Left lung (tissue), 10 donors: ENCODE results near the gene NUP188. TPM values are rescaled to one million over a fixed set of nuclear protein-coding genes. Genes with fewer than 3 reads are reported as not detected.

Experiments used
- ATAC-seq: fragments of 200-7000 bp; cut with Tn5 transposase; one replicate; pipeline ENCODE4 v1.9.1; 2020; ENCODE audit warnings: moderate library complexity
- DNase-seq, 4 donors: peaks; one replicate each; pipeline ENCODE4 v3.0.0-alpha.2; 2013 to 2020
- H3K27ac ChIP-seq, 2 donors: fragments of 200-600 bp; sonication (generic) in 1 of 2; one replicate each; pipeline versions ENCODE4 v1.5.0 to v1.8.0; 2020 to 2021
- H3K27me3 ChIP-seq, 2 donors: fragments of 200-600 bp; sonication (generic) in 1 of 2; one replicate each; pipeline versions ENCODE4 v1.5.0 to v1.8.0; 2020 to 2021
- H3K36me3 ChIP-seq, 2 donors: fragments of 200-600 bp; sonication (generic) in 1 of 2; one replicate each; pipeline versions ENCODE4 v1.5.0 to v1.8.0; 2020 to 2021
- H3K4me1 ChIP-seq, 2 donors: fragments of 200-600 bp; one replicate each; pipeline ENCODE4 v1.8.0; 2021
- H3K4me3 ChIP-seq, 2 donors: fragments of 200-600 bp; sonication (generic) in 1 of 2; one replicate each; pipeline versions ENCODE4 v1.5.0 to v1.8.0; 2020 to 2021; ENCODE audit warnings: mild to moderate bottlenecking in 1 of 2
- H3K9me3 ChIP-seq, 2 donors: fragments of 200-600 bp; sonication (generic) in 1 of 2; one replicate each; pipeline versions ENCODE4 v1.5.0 to v1.8.0; 2020 to 2021
- intact Hi-C, 2 donors: fragments of 100-400 bp; cut with DNase I; formaldehyde crosslinking; loops; one replicate each; pipeline versions ENCODE4 v1.11.2 to v1.14.2; 2022
- polyA plus RNA-seq, 6 donors: library from polyadenylated mRNA; unstranded; fragments of 120-200 nt; gene quantifications; one replicate each; pipeline ENCODE4 v1.2.1, GENCODE V29; 2013; ENCODE audit not compliant: insufficient read length in 6 of 6
- total RNA-seq, 2 donors: library from RNA; stranded (reverse); fragmentation: NEBNext Ultra II Directional; extraction: Animal tissue kit (Norgen Biotek cat#: 25700); gene quantifications; one replicate each; pipeline ENCODE4 v1.2.1, GENCODE V29; 2021
- TF ChIP-seq, protein P1 (sequence below), 2 donors: fragments of 200-600 bp; sonication (generic) in 1 of 2; IDR thresholded peaks; one replicate each; pipeline versions ENCODE4 v1.5.0 to v1.8.0; 2021; ENCODE audit warnings: antibody characterized with exemption in 2 of 2
- donor health status: DM: no; HTN: yes; CAD: no.
- donor health status: DM: no; HTN: no; CAD: no.

Gene NUP188
- total and polyA plus RNA-seq, 8 donors: 42.6 to 67.6 (median 58.9) TPM

DNA sequence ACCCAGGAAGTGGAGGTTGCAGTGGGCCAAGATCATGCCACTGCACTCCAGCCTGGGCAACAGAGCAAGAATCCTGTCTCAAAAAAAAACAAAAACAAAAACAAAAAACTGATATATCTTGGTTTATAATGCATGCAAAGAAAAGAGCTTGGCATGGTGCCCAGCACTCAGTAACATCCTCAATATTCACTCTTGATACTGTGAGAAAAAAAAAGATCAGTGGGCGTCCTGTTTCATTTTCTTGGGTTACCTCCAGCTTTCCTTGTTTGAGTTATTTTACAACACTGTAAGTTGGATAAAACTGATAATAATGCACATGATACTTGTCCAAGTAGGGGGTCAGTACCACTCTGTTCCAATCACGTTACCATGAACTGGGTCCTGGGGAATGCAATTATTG, 18.9 kb upstream of the NUP188 start:
- TF ChIP-seq, protein P1, sequence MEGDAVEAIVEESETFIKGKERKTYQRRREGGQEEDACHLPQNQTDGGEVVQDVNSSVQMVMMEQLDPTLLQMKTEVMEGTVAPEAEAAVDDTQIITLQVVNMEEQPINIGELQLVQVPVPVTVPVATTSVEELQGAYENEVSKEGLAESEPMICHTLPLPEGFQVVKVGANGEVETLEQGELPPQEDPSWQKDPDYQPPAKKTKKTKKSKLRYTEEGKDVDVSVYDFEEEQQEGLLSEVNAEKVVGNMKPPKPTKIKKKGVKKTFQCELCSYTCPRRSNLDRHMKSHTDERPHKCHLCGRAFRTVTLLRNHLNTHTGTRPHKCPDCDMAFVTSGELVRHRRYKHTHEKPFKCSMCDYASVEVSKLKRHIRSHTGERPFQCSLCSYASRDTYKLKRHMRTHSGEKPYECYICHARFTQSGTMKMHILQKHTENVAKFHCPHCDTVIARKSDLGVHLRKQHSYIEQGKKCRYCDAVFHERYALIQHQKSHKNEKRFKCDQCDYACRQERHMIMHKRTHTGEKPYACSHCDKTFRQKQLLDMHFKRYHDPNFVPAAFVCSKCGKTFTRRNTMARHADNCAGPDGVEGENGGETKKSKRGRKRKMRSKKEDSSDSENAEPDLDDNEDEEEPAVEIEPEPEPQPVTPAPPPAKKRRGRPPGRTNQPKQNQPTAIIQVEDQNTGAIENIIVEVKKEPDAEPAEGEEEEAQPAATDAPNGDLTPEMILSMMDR (IDR thresholded peaks at IDR 0.05): no peak
- no peaks in the 10 kb centered on the region for H3K27me3 ChIP-seq
- no peak for ATAC-seq
- DNase-seq: no peak
- H3K4me3 ChIP-seq: no peak overlapping the region
- peaks cover 0 to 7% of the 10 kb centered on the region in 2 donors for H3K4me1 ChIP-seq
- intact Hi-C loops: loop anchor here in 1 of 2 donors (5.0 kb wide), 1 partner anchor 61 kb away; no protein-coding TSS in a partner anchor
- peaks cover 0 to under 1% of the 10 kb centered on the region in 2 donors for H3K36me3 ChIP-seq
- no peaks in the 10 kb centered on the region for H3K9me3 ChIP-seq
- H3K27ac ChIP-seq: no peak overlapping the region

DNA sequence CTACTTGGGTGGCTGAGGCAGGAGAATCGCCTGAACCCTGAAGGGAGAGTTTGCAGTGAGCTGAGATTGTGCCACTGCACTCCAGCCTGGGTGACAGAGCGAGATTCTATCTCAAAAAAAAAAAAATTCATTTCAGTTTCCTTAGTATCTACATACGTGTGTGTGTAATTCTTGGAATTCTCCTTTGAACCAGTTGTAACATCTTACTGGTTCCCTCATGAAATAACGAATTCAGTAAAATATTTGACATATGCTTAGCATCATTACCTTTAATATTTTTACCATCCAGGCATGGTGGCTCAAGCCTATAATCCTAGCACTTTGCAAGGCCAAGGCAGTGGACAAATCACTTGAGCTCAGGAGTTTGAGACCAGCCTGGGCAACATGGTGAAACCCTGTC, 17.9 kb upstream of the NUP188 start:
- peaks cover 0 to 6% of the 10 kb centered on the region in 2 donors for H3K36me3 ChIP-seq
- TF ChIP-seq, protein P1 (IDR thresholded peaks at IDR 0.05): no peak
- H3K27ac ChIP-seq: no peak overlapping the region
- DNase-seq (no peak), ATAC-seq (no peak)
- H3K9me3 ChIP-seq: no peaks in the 10 kb centered on the region
- no peak overlapping the region for H3K4me3 ChIP-seq
- H3K4me1 ChIP-seq: peaks cover 0 to 7% of the 10 kb centered on the region in 2 donors
- no peaks in the 10 kb centered on the region for H3K27me3 ChIP-seq
- intact Hi-C loops: loop anchor here in 1 of 2 donors (5.0 kb wide), 1 partner anchor 62 kb away; no protein-coding TSS in a partner anchor

DNA sequence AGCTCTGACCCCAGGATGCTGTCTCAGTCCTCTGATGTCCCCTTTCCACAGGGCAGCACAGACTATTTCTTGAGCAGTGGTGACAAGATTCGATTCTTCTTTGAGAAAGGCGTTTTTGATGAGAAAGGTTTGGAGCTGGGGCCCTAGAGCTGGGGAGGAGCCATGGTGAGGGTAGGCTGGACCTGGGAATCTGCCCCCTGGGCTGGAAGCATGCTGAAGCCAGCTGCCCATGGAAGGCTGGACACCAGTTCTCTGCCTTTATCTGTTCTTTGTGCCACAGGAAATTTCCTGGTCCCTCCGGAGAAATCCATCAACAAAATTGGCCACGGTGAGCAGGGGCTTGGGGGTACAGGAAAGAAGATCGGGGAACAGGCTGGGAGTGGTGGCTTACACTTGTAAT, 13.8 kb upstream of the NUP188 start:
- no peaks in the 10 kb centered on the region for H3K4me1 ChIP-seq
- H3K27ac ChIP-seq: no peak overlapping the region
- TF ChIP-seq, protein P1 (IDR thresholded peaks at IDR 0.05): no peak
- intact Hi-C loops: no loop called here
- H3K27me3 ChIP-seq: no peaks in the 10 kb centered on the region
- H3K36me3 ChIP-seq: peaks cover 0 to 9% of the 10 kb centered on the region in 2 donors
- H3K4me3 ChIP-seq: no peak overlapping the region
- H3K9me3 ChIP-seq: no peaks in the 10 kb centered on the region
- DNase-seq (peak in 2 of 4 donors; percentile 5 to 15), ATAC-seq (no peak)

DNA sequence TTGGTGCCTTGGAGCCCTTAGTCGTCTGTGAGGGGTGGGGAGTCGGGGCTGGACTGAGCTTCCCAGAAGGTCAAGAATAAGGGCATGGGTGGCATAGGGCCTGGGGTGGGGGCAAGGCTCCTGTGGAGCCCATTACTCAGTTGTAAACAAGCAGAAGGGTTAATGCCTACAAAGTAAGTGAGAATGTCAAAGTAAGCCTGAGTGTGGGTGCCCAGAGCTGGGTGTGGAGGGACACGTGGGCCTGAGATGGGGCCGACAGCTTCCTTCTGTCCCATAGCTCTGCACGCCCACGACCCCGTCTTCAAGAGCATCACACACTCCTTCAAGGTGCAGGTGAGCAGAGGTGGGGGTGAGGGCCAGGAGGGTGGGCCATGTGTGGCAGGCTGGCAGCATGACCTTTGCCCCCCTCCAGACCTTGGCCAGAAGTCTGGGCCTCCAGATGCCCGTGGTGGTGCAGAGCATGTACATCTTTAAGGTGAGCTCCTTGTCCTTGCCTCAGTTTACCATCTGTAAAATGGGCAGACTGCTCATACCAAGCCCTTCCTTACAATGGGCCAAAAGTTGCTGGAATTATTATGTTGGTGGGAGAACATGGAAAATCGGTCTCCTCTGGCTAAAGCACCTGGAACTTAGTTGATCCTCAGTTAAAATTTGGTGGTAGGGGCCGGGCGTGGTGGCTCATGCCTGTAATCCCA, 11.2 kb upstream of the NUP188 start:
- intact Hi-C loops: no loop called here
- H3K36me3 ChIP-seq: peaks cover 0 to 9% of the 10 kb centered on the region in 2 donors

More for the DNA sequence above, 11.2 kb upstream of the NUP188 start:
- Histone ChIP-seq H3K4me1 (peaks cover 0 to 4% of the 10 kb centered on the region in 2 donors), H3K27ac (no peak overlapping the region), H3K27me3 (no peaks in the 10 kb centered on the region), H3K9me3 (no peaks in the 10 kb centered on the region), H3K4me3 (no peak overlapping the region)
- DNase-seq (peak in 1 of 4 donors; percentile 55), ATAC-seq (no peak)
- TF ChIP-seq, protein P1 (IDR thresholded peaks at IDR 0.05): no peak
